ENCODE results near the gene RANBP17.

Gene RANBP17

GRCh38 chr5:170985486-170985885 lies 123.7 kb downstream of the RANBP17 start:
- Histone ChIP-seq H3K4me1 (no peaks in the 10 kb centered on the region), H3K27ac (no peak overlapping the region), H2AFZ (no peak overlapping the region), H3K9ac (no peak overlapping the region), H3K36me3 (ENCODE audit: control insufficient read depth, insufficient read depth, low read length) (no peaks in the 10 kb centered on the region), H3K4me2 (ENCODE audit: low read length) (no peak overlapping the region), H3K4me3 (ENCODE audit: low read depth, low read length) (no peak overlapping the region), H3K9me3 (ENCODE audit: control insufficient read depth, low read length) (no peaks in the 10 kb centered on the region), H3K27me3 (ENCODE audit: control insufficient read depth, insufficient read depth, low read length) (no peaks in the 10 kb centered on the region), H3K79me2 (no peaks in the 10 kb centered on the region)
- TF ChIP-seq CTCF (IDR thresholded peaks at IDR 0.05): no peak

GRCh38 chr5:170986598-170986997 lies 124.8 kb downstream of the RANBP17 start:
- no peak overlapping the region for H2AFZ ChIP-seq
- no peaks in the 10 kb centered on the region for H3K79me2 ChIP-seq
- no peak overlapping the region for H3K4me2 ChIP-seq (ENCODE audit: low read length)
- H3K9me3 ChIP-seq (ENCODE audit: control insufficient read depth, low read length): no peaks in the 10 kb centered on the region
- no peak overlapping the region for H3K4me3 ChIP-seq (ENCODE audit: low read depth, low read length)
- H3K4me1 ChIP-seq: no peaks in the 10 kb centered on the region
- H3K27ac ChIP-seq: no peak overlapping the region
- no peaks in the 10 kb centered on the region for H3K36me3 ChIP-seq (ENCODE audit: control insufficient read depth, insufficient read depth, low read length)
- no peaks in the 10 kb centered on the region for H3K27me3 ChIP-seq (ENCODE audit: control insufficient read depth, insufficient read depth, low read length)
- TF ChIP-seq CTCF (IDR thresholded peaks at IDR 0.05): no peak
- H3K9ac ChIP-seq: no peak overlapping the region

- no peaks in the 10 kb centered on the region for H3K79me2 ChIP-seq
- no peaks in the 10 kb centered on the region for H3K27me3 ChIP-seq (ENCODE audit: control insufficient read depth, insufficient read depth, low read length)
These were observed 131.7 kb downstream of the RANBP17 start for GRCh38 chr5:170993476-170993875.

GRCh38 chr5:171010086-171010485 lies 148.3 kb downstream of the RANBP17 start:
- no peak overlapping the region for H3K4me3 ChIP-seq (ENCODE audit: low read depth, low read length)
- H3K79me2 ChIP-seq: no peaks in the 10 kb centered on the region
- no peaks in the 10 kb centered on the region for H3K27me3 ChIP-seq (ENCODE audit: control insufficient read depth, insufficient read depth, low read length)
- no peaks in the 10 kb centered on the region for H3K36me3 ChIP-seq (ENCODE audit: control insufficient read depth, insufficient read depth, low read length)
- no peak overlapping the region for H2AFZ ChIP-seq
- H3K27ac ChIP-seq: no peak overlapping the region
- no peaks in the 10 kb centered on the region for H3K4me1 ChIP-seq
- H3K9ac ChIP-seq: no peak overlapping the region
- TF ChIP-seq CTCF (IDR thresholded peaks at IDR 0.05): no peak
- no peak overlapping the region for H3K4me2 ChIP-seq (ENCODE audit: low read length)
- H3K9me3 ChIP-seq (ENCODE audit: control insufficient read depth, low read length): no peaks in the 10 kb centered on the region

More at GRCh38 chr5:170993476-170993875, 131.7 kb downstream of the RANBP17 start:
- Histone ChIP-seq H3K4me1 (no peaks in the 10 kb centered on the region), H3K27ac (no peak overlapping the region), H3K36me3 (ENCODE audit: control insufficient read depth, insufficient read depth, low read length) (no peaks in the 10 kb centered on the region), H3K9me3 (ENCODE audit: control insufficient read depth, low read length) (no peaks in the 10 kb centered on the region), H3K4me3 (ENCODE audit: low read depth, low read length) (no peak overlapping the region), H3K4me2 (ENCODE audit: low read length) (no peak overlapping the region), H3K9ac (no peak overlapping the region), H2AFZ (no peak overlapping the region)
- TF ChIP-seq CTCF (IDR thresholded peaks at IDR 0.05): no peak

GRCh38 chr5:171010816-171011215 lies 149.0 kb downstream of the RANBP17 start:
- no peak overlapping the region for H3K9ac ChIP-seq
- no peak overlapping the region for H3K4me3 ChIP-seq (ENCODE audit: low read depth, low read length)
- no peaks in the 10 kb centered on the region for H3K4me1 ChIP-seq
- H3K9me3 ChIP-seq (ENCODE audit: control insufficient read depth, low read length): no peaks in the 10 kb centered on the region
- H2AFZ ChIP-seq: no peak overlapping the region
- no peaks in the 10 kb centered on the region for H3K27me3 ChIP-seq (ENCODE audit: control insufficient read depth, insufficient read depth, low read length)
- no peak overlapping the region for H3K4me2 ChIP-seq (ENCODE audit: low read length)
- TF ChIP-seq CTCF (IDR thresholded peaks at IDR 0.05): no peak
- no peaks in the 10 kb centered on the region for H3K36me3 ChIP-seq (ENCODE audit: control insufficient read depth, insufficient read depth, low read length)
- H3K79me2 ChIP-seq: no peaks in the 10 kb centered on the region
- H3K27ac ChIP-seq: no peak overlapping the region
